Sigmoid colon (tissue), 4 donors: ENCODE results near the gene ESR2.

Experiments used
- CTCF ChIP-seq, 4 experiments: fragments of 450-650 bp in 3 of 4; fragments of 200-600 bp in 1 of 4; IDR thresholded peaks; one replicate each; pipeline ENCODE4 v1.5.1; 2016 to 2019; ENCODE audit warnings: antibody characterized with exemption in 4 of 4, mild to moderate bottlenecking in 3 of 4, moderate library complexity in 2 of 4
- EP300 ChIP-seq, 4 donors: sonication (generic); formaldehyde crosslinking; IDR thresholded peaks; one replicate each; pipeline ENCODE4 v1.6.1; 2017; ENCODE audit warnings: antibody characterized with exemption in 4 of 4
- POLR2A ChIP-seq, 2 donors: fragments of 450-650 bp; IDR thresholded peaks; one replicate each; pipeline ENCODE4 v1.6.1; 2016; ENCODE audit warnings: antibody characterized with exemption in 2 of 2, mild to moderate bottlenecking in 2 of 2, moderate library complexity in 2 of 2
- POLR2AphosphoS5 ChIP-seq, 4 donors: sonication (generic); formaldehyde crosslinking; IDR thresholded peaks; one replicate each; pipeline ENCODE4 v1.6.1; 2017; ENCODE audit warnings: antibody characterized with exemption in 4 of 4

GRCh38 chr14:64149921-64150320 lies 144.2 kb downstream of the ESR2 start:
- TF ChIP-seq CTCF (IDR thresholded peaks at IDR 0.05), result no peak
- no peak for TF ChIP-seq POLR2A (IDR thresholded peaks at IDR 0.05)
- no peak for TF ChIP-seq POLR2AphosphoS5 (IDR thresholded peaks at IDR 0.05)
- TF ChIP-seq EP300 (IDR thresholded peaks at IDR 0.05), result no peak
